GM12878 (cell line): ENCODE data around the gene DMD. TPM values are rescaled to one million over a fixed set of nuclear protein-coding genes. Genes with fewer than 3 reads are reported as not detected.

Experiments
- ATAC-seq: fragments of 200-7000 bp; cut with Tn5 transposase; 3 replicates; pipeline ENCODE4 v1.9.1; 2020; ENCODE audit warnings: mild to moderate bottlenecking, moderate library complexity
- BruUV-seq: library from RNA; stranded (reverse); fragments of 400-500 nt; replicated peaks from 2 replicates; lab custom pipeline; 2021; lab: Mats Ljungman, UMichigan
- CTCF ChIA-PET: fragments of 300-600 bp; sonication (Branson Sonifier 250); formaldehyde crosslinking; extraction: SDS; loops from one replicate; lab custom pipeline; 2021; ENCODE audit warnings: inconsistent platforms; lab: Yijun Ruan, JAX
- POLR2A ChIA-PET: fragments of 350-600 bp; formaldehyde crosslinking; extraction: SDS; loops from one replicate; lab custom pipeline; 2021; ENCODE audit warnings: inconsistent platforms; lab: Charles Lee
- RAD21 ChIA-PET: fragments of 300-600 bp; sonication (Branson Sonifier 250); formaldehyde crosslinking; loops from one replicate; lab custom pipeline; 2023; ENCODE audit warnings: antibody characterized with exemption; ENCODE audit not compliant: unreplicated experiment; lab: Charles Lee
- SMC1A ChIA-PET: fragments of 300-600 bp; sonication (Branson Sonifier 250); formaldehyde crosslinking; loops from one replicate; lab custom pipeline; 2023; ENCODE audit not compliant: unreplicated experiment, uncharacterized antibody; lab: Charles Lee
- DNase-seq: peaks from one replicate; pipeline ENCODE4 v3.0.0-alpha.2; 2011; ENCODE audit warnings: low read depth, low spot score
- FAIRE-seq: peaks from 3 replicates; lab custom pipeline; 2011; peaks lifted over from hg19 to GRCh38; lab: Jason Lieb, UNC
- H2AFZ ChIP-seq: 2 replicates; pipeline ENCODE4 v1.6.0; 2011; ENCODE audit warnings: low read depth, low read length, control low read depth; ENCODE audit not compliant: control insufficient read depth
- H3K27ac ChIP-seq: 2 replicates; pipeline ENCODE4 v1.5.1; 2011; ENCODE audit warnings: control low read depth; ENCODE audit not compliant: control insufficient read depth, insufficient read depth
- H3K27me3 ChIP-seq, 2 experiments: replicated peaks in 1 of 2; 2 replicates each; pipeline versions ENCODE4 v1.6.0 to v1.6.1; 2011; ENCODE audit warnings: low read length in 1 of 2; ENCODE audit not compliant: control insufficient read depth in 2 of 2, insufficient read depth in 2 of 2
- H3K36me3 ChIP-seq, 2 experiments: 2 replicates each; pipeline ENCODE4 v1.5.1; 2011; ENCODE audit warnings: low read length in 1 of 2; ENCODE audit not compliant: control insufficient read depth in 2 of 2, insufficient read depth in 2 of 2
- H3K4me1 ChIP-seq: 2 replicates; pipeline ENCODE4 v1.6.1; 2011; ENCODE audit warnings: mild to moderate bottlenecking, low read length, moderate library complexity, mixed read lengths; ENCODE audit not compliant: control insufficient read depth, insufficient read depth
- H3K4me2 ChIP-seq: 2 replicates; pipeline ENCODE4 v1.6.0; 2011; ENCODE audit warnings: control low read depth; ENCODE audit not compliant: control insufficient read depth, insufficient read depth
- H3K4me3 ChIP-seq: fragments of 200-600 bp; sonication (generic); 2 replicates; pipeline ENCODE4 v1.5.1; 2016
- H3K79me2 ChIP-seq: 2 replicates; pipeline ENCODE4 v1.6.0; 2011; ENCODE audit warnings: low read length; ENCODE audit not compliant: control insufficient read depth, insufficient read depth
- H3K9ac ChIP-seq: 2 replicates; pipeline ENCODE4 v1.8.0; 2011; ENCODE audit warnings: low read length, control low read depth, mixed read lengths; ENCODE audit not compliant: control insufficient read depth, insufficient read depth
- H3K9me3 ChIP-seq: replicated peaks from 3 replicates; pipeline ENCODE4 v1.5.1; 2011; ENCODE audit warnings: mild to moderate bottlenecking, low read length; ENCODE audit not compliant: control insufficient read depth, insufficient read depth
- H4K20me1 ChIP-seq: 2 replicates; pipeline ENCODE4 v1.6.0; 2011; ENCODE audit not compliant: control insufficient read depth, insufficient read depth
- CREB1 ChIP-seq: IDR thresholded peaks from 2 replicates; pipeline ENCODE4 v1.6.1; 2012; ENCODE audit warnings: low read depth, mild to moderate bottlenecking, inconsistent platforms
- CREM ChIP-seq: IDR thresholded peaks from 2 replicates; pipeline ENCODE4 v1.6.1; 2014; ENCODE audit warnings: antibody characterized with exemption, low read depth
- GABPA ChIP-seq: IDR thresholded peaks from 2 replicates; pipeline ENCODE4 v1.6.1; 2014; ENCODE audit warnings: antibody characterized with exemption, low read depth, mild to moderate bottlenecking, inconsistent platforms
- HDAC2 ChIP-seq: fragments of 200-600 bp; sonication (generic); IDR thresholded peaks from 2 replicates; pipeline ENCODE4 v1.6.1; 2017
- KDM1A ChIP-seq: fragments of 200-600 bp; sonication (generic); IDR thresholded peaks from 2 replicates; pipeline ENCODE4 v1.6.1; 2016; ENCODE audit warnings: borderline replicate concordance
- MAX ChIP-seq: IDR thresholded peaks from 2 replicates; pipeline ENCODE4 v1.6.1; 2012; ENCODE audit warnings: low read depth, low read length, improper control_type of control experiment
- MEF2B ChIP-seq: fragments of 450-650 bp; IDR thresholded peaks from 2 replicates; pipeline ENCODE4 v1.6.1; 2018; ENCODE audit warnings: mild to moderate bottlenecking, moderate library complexity; ENCODE audit not compliant: partially characterized antibody, poor library complexity, severe bottlenecking
- MTA3 ChIP-seq: IDR thresholded peaks from 2 replicates; pipeline ENCODE4 v1.6.1; 2012; ENCODE audit warnings: low read length, inconsistent platforms, borderline replicate concordance
- NFIC ChIP-seq: IDR thresholded peaks from 2 replicates; pipeline ENCODE4 v1.6.1; 2012; ENCODE audit warnings: low read depth, mild to moderate bottlenecking, inconsistent platforms, low read length, moderate library complexity
- NFYB ChIP-seq: IDR thresholded peaks from 2 replicates; pipeline ENCODE4 v1.6.1; 2011; ENCODE audit warnings: low read depth, mild to moderate bottlenecking, low read length, improper control_type of control experiment, moderate library complexity; ENCODE audit not compliant: insufficient read depth
- NR2F1 ChIP-seq: fragments of 450-650 bp; conservative IDR thresholded peaks from 2 replicates; pipeline ENCODE4 v1.6.1; 2017; ENCODE audit warnings: mild to moderate bottlenecking
- RUNX3 ChIP-seq: IDR thresholded peaks from 2 replicates; pipeline ENCODE4 v1.6.1; 2012; ENCODE audit warnings: low read length, inconsistent platforms
- SIX5 ChIP-seq: IDR thresholded peaks from 2 replicates; pipeline ENCODE4 v1.6.1; 2011; ENCODE audit warnings: mild to moderate bottlenecking, low read depth, low read length, moderate library complexity; ENCODE audit not compliant: severe bottlenecking
- SMAD1 ChIP-seq: fragments of 450-650 bp; IDR thresholded peaks from 2 replicates; pipeline ENCODE4 v1.6.1; 2018; ENCODE audit warnings: mild to moderate bottlenecking, low read depth; ENCODE audit not compliant: partially characterized antibody
- SUPT20H ChIP-seq: IDR thresholded peaks from 2 replicates; pipeline ENCODE4 v1.6.1; 2011; ENCODE audit warnings: low read depth, mild to moderate bottlenecking, low read length, moderate library complexity, borderline replicate concordance; ENCODE audit not compliant: control insufficient read depth
- TCF12 ChIP-seq: IDR thresholded peaks from 2 replicates; pipeline ENCODE4 v1.6.1; 2011; ENCODE audit warnings: low read depth, mild to moderate bottlenecking, low read length
- WRNIP1 ChIP-seq: IDR thresholded peaks from 2 replicates; pipeline ENCODE4 v1.6.1; 2011; ENCODE audit warnings: low read depth, low read length, improper control_type of control experiment, borderline replicate concordance
- ZNF622 ChIP-seq: fragments of 450-650 bp; IDR thresholded peaks from 2 replicates; pipeline ENCODE4 v1.6.1; 2017; ENCODE audit warnings: mild to moderate bottlenecking, inconsistent platforms
- WGBS: methylation state at CpG from one replicate; pipeline ENCODE4 v1.1.6; 2016; ENCODE audit warnings: low lambda C conversion rate; ENCODE audit not compliant: insufficient replicate concordance, insufficient coverage; ENCODE audit errors: missing lambda C conversion rate; 5-methylcytosine and 5-hydroxymethylcytosine counted together
- in situ Hi-C: fragments of 300-500 bp; cut with MboI; formaldehyde crosslinking; loops from 9 replicates; pipeline ENCODE4 v1.14.3; 2018; ENCODE audit warnings: mixed read lengths
- intact Hi-C: fragments of 100-400 bp; cut with micrococcal nuclease; formaldehyde crosslinking; loops from one replicate; pipeline ENCODE4 v1.14.2; 2022; ENCODE audit not compliant: unreplicated experiment
- polyA plus RNA-seq, 11 experiments: library from polyadenylated mRNA; depleted of rRNA in 4 of 11; unstranded in 6 of 11; stranded (reverse) in 5 of 11; fragments of >200 nt; fragmentation: Nextera tagmentation in 4 of 11; fragmentation: Illumina TruSeq in 1 of 11; extraction: Ambion mirVana in 4 of 11; extraction: Trizol in 1 of 11; gene quantifications; 1 replicate in 1 of 11; 2 replicates in 10 of 11; pipeline versions ENCODE4 v1.2.1 to v1.2.3, GENCODE V29; 2011 to 2016; ENCODE audit warnings: inconsistent platforms in 2 of 11, missing spikeins in 2 of 11, low read depth in 1 of 11
- total RNA-seq, 4 experiments: library from RNA; depleted of rRNA in 3 of 4; stranded (reverse); fragments of >200 nt in 3 of 4; fragmentation: Illumina TruSeq in 1 of 4; extraction: Trizol in 1 of 4; gene quantifications; 2 replicates each; pipeline versions ENCODE4 v1.2.1 to v1.2.3, GENCODE V29; 2013 to 2021
- TF ChIP-seq, protein P1 (sequence below): IDR thresholded peaks from 2 replicates; pipeline ENCODE4 v1.6.1; 2012; ENCODE audit warnings: low read length, inconsistent platforms
- TF ChIP-seq, protein P2 (sequence below), 3 experiments: IDR thresholded peaks in 2 of 3; conservative IDR thresholded peaks in 1 of 3; 2 replicates each; pipeline ENCODE4 v1.5.1; 2011; ENCODE audit warnings: low read depth in 3 of 3, low read length in 3 of 3, mild to moderate bottlenecking in 3 of 3, control low read depth in 2 of 3, moderate library complexity in 2 of 3, inconsistent platforms in 1 of 3, mixed read lengths in 1 of 3; ENCODE audit not compliant: control insufficient read depth in 2 of 3, insufficient read depth in 1 of 3; ENCODE audit errors: extremely low read depth in 1 of 3
- TF ChIP-seq, protein P3 (sequence below): IDR thresholded peaks from 2 replicates; pipeline ENCODE4 v1.6.1; 2011; ENCODE audit warnings: low read depth, low read length, improper control_type of control experiment, borderline replicate concordance

Gene DMD
- total and polyA plus RNA-seq, 10 of the 15 experiments (the other 5 are each of a cell fraction or from before 2014, with no cell fraction given), result 1.4 to 24.3 (median 4.3) TPM

DNA sequence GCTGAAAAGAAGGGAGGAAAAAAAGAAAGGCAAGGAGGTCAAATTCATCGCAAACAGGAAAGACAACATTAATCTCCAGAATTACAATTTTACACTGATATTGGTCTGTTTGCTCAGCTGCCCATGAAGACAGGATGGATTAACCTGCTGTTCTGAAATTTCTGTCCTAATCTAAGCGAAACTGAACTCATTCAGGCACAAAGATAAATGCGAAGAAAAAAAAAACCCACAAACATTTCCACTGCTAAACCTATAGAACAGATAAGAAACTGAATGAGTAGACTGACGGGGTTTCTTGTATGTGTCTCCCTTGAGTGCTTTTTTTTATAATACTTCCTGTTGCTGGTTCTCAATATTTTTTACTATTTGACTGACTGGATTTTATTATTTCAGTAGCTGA is 1887.7 kb downstream of the DMD start:
- intact Hi-C loops, result no loop called here
- FAIRE-seq, result no peak
- TF ChIP-seq NFYB (no peak), KDM1A (no peak), CREM (no peak), MAX (no peak), TCF12 (no peak), NFIC (0 out of 2 replicates have a peak, but pooled peaks have one; percentile 32), WRNIP1 (no peak), GABPA (no peak), SUPT20H (no peak), HDAC2 (no peak), SIX5 (no peak), RUNX3 (0 out of 2 replicates have a peak, but pooled peaks have one; percentile 20), NR2F1 (no peak), SMAD1 (no peak), MEF2B (no peak), CREB1 (no peak), ZNF622 (no peak), MTA3 (no peak)
- TF ChIP-seq, protein P1, sequence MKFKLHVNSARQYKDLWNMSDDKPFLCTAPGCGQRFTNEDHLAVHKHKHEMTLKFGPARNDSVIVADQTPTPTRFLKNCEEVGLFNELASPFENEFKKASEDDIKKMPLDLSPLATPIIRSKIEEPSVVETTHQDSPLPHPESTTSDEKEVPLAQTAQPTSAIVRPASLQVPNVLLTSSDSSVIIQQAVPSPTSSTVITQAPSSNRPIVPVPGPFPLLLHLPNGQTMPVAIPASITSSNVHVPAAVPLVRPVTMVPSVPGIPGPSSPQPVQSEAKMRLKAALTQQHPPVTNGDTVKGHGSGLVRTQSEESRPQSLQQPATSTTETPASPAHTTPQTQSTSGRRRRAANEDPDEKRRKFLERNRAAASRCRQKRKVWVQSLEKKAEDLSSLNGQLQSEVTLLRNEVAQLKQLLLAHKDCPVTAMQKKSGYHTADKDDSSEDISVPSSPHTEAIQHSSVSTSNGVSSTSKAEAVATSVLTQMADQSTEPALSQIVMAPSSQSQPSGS, result 0 out of 2 replicates have a peak, but pooled peaks have one; percentile 18
- TF ChIP-seq, protein P2, sequence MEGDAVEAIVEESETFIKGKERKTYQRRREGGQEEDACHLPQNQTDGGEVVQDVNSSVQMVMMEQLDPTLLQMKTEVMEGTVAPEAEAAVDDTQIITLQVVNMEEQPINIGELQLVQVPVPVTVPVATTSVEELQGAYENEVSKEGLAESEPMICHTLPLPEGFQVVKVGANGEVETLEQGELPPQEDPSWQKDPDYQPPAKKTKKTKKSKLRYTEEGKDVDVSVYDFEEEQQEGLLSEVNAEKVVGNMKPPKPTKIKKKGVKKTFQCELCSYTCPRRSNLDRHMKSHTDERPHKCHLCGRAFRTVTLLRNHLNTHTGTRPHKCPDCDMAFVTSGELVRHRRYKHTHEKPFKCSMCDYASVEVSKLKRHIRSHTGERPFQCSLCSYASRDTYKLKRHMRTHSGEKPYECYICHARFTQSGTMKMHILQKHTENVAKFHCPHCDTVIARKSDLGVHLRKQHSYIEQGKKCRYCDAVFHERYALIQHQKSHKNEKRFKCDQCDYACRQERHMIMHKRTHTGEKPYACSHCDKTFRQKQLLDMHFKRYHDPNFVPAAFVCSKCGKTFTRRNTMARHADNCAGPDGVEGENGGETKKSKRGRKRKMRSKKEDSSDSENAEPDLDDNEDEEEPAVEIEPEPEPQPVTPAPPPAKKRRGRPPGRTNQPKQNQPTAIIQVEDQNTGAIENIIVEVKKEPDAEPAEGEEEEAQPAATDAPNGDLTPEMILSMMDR (IDR thresholded peaks at IDR 0.05 in 2 of 3, conservative IDR thresholded peaks at IDR 0.05 in 1 of 3; ENCODE audit: control insufficient read depth in 2 of 3, extremely low read depth in 1 of 3, insufficient read depth in 1 of 3, low read depth in 3 of 3, low read length in 3 of 3), result no peak
- TF ChIP-seq, protein P3, sequence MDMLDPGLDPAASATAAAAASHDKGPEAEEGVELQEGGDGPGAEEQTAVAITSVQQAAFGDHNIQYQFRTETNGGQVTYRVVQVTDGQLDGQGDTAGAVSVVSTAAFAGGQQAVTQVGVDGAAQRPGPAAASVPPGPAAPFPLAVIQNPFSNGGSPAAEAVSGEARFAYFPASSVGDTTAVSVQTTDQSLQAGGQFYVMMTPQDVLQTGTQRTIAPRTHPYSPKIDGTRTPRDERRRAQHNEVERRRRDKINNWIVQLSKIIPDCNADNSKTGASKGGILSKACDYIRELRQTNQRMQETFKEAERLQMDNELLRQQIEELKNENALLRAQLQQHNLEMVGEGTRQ, result no peak

More for the DNA sequence above, 1887.7 kb downstream of the DMD start:
- SMC1A ChIA-PET, result interaction anchor here (0.7 to 1.7 kb wide), 2 partner anchors 7 to 333 kb away, joined by 3 to 8 read pairs; no protein-coding TSS in a partner anchor
- Histone ChIP-seq H3K27me3 (no peaks in the 10 kb centered on the region; a peak in 1 of 4 replicates), H4K20me1 (no peaks in the 10 kb centered on the region), H3K79me2 (no peaks in the 10 kb centered on the region), H3K4me2 (no peak overlapping the region), H3K9me3 (no peaks in the 10 kb centered on the region), H2AFZ (no peak overlapping the region), H3K4me3 (no peak overlapping the region), H3K27ac (no peak overlapping the region), H3K36me3 (no peaks in the 10 kb centered on the region), H3K9ac (no peak overlapping the region), H3K4me1 (no peaks in the 10 kb centered on the region)
- RAD21 ChIA-PET, result no interaction called here
- no TSS peak for BruUV-seq
- POLR2A ChIA-PET, result no interaction called here
- in situ Hi-C loops, result no loop called here
- WGBS, result 0% methylated on average over 4 of the region's 4 CpGs
- peak; percentile 73 for ATAC-seq
- CTCF ChIA-PET, result interaction anchor here (0.7 to 1.3 kb wide), 2 partner anchors 113 to 284 kb away, joined by 3 to 4 read pairs; no protein-coding TSS in a partner anchor
- no peak for DNase-seq
